ENCODE measurements around the gene SWT1. TPM values are rescaled to one million over a fixed set of nuclear protein-coding genes. Genes with fewer than 3 reads are reported as not detected.
"Not testable (repeated sequence)": the region's sequence is repeated elsewhere in the genome, so short reads cannot be mapped to it uniquely, and the experiment has no call there.

Gene SWT1
- total and polyA plus RNA-seq, 3 experiments from 2014 or later, result 2.3 to 2.7 (median 2.7) TPM

- Histone ChIP-seq H3K27ac (ENCODE audit: low read depth, low read length) (no peak overlapping the region), H3K4me3 (ENCODE audit: low read length) (no peak overlapping the region), H3K27me3 (ENCODE audit: insufficient read depth, low read length, poor library complexity, severe bottlenecking) (no peaks in the 10 kb centered on the region), H3K4me1 (ENCODE audit: insufficient read depth, low read length) (no peaks in the 10 kb centered on the region), H3K36me3 (ENCODE audit: insufficient read depth, low read length) (no peaks in the 10 kb centered on the region), H3K9me3 (ENCODE audit: low read length) (no peaks in the 10 kb centered on the region)
- Mint-ChIP-seq H3K4me3 (no peak overlapping the region), H3K27ac (no peak overlapping the region), H3K9me3 (peaks cover 0 to 5% (median 2%) of the 10 kb centered on the region in 5 donors), H3K27me3 (no peaks in the 10 kb centered on the region), H3K4me1 (no peaks in the 10 kb centered on the region), H3K36me3 (peaks cover 10 to 13% (median 12%) of the 10 kb centered on the region in 3 donors)
- no peak for DNase-seq
- ChIA-PET CTCF (no interaction called here), POLR2A (no interaction called here)
Observed at GRCh38 chr1:185215911-185216310, 58.9 kb downstream of the SWT1 start.

DNA sequence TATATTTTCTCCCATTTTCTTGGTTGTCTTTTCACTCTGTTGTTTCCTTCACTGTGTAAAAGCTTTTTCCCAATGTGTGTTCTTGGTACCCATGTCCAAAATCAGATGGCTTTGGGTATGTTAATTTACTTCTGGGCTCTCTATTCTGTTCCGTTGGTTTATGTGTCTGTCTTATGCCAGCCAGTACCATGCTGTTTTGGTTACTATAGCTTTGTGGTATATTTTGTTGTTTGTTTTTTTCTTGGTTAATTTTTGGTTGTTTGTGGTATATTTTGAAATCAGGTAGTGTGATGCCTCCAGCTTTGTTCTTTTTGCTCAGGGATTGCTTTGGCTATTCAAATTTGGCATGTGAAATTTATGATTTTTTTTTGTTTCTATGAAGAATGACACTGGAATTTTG, 67.2 kb downstream of the SWT1 start:
- H3K4me3 ChIP-seq (ENCODE audit: low read length), result no peak overlapping the region
- H3K27ac ChIP-seq (ENCODE audit: low read depth, low read length), result no peak overlapping the region
- peaks cover 28 to 33% (median 31%) of the 10 kb centered on the region in 3 donors for H3K36me3 Mint-ChIP-seq
- no peaks in the 10 kb centered on the region for H3K27me3 Mint-ChIP-seq
- ChIA-PET POLR2A (no interaction called here), CTCF (no interaction called here)
- H3K4me3 Mint-ChIP-seq, result no peak overlapping the region
- no peaks in the 10 kb centered on the region for H3K4me1 ChIP-seq (ENCODE audit: insufficient read depth, low read length)
- H3K27ac Mint-ChIP-seq, result no peak overlapping the region
- H3K9me3 Mint-ChIP-seq, result no peaks in the 10 kb centered on the region
- no peak for DNase-seq
- H3K27me3 ChIP-seq (ENCODE audit: insufficient read depth, low read length, poor library complexity, severe bottlenecking), result no peaks in the 10 kb centered on the region
- H3K9me3 ChIP-seq (ENCODE audit: low read length), result no peaks in the 10 kb centered on the region
- no peaks in the 10 kb centered on the region for H3K36me3 ChIP-seq (ENCODE audit: insufficient read depth, low read length)
- no peaks in the 10 kb centered on the region for H3K4me1 Mint-ChIP-seq

GRCh38 chr1:185227161-185227560, 70.2 kb downstream of the SWT1 start:
- H3K4me1 Mint-ChIP-seq, result no peaks in the 10 kb centered on the region
- no peaks in the 10 kb centered on the region for H3K4me1 ChIP-seq (ENCODE audit: insufficient read depth, low read length)
- H3K36me3 ChIP-seq (ENCODE audit: insufficient read depth, low read length), result no peaks in the 10 kb centered on the region
- no peaks in the 10 kb centered on the region for H3K9me3 ChIP-seq (ENCODE audit: low read length)
- H3K27ac Mint-ChIP-seq, result no peak overlapping the region
- no peaks in the 10 kb centered on the region for H3K27me3 Mint-ChIP-seq
- ChIA-PET CTCF (no interaction called here), POLR2A (no interaction called here)
- DNase-seq, result no peak
- no peak overlapping the region for H3K4me3 ChIP-seq (ENCODE audit: low read length)
- no peak overlapping the region for H3K27ac ChIP-seq (ENCODE audit: low read depth, low read length)
- H3K9me3 Mint-ChIP-seq, result no peaks in the 10 kb centered on the region
- H3K36me3 Mint-ChIP-seq, result peaks cover 24 to 32% (median 30%) of the 10 kb centered on the region in 3 donors
- H3K27me3 ChIP-seq (ENCODE audit: insufficient read depth, low read length, poor library complexity, severe bottlenecking), result no peaks in the 10 kb centered on the region
- H3K4me3 Mint-ChIP-seq, result no peak overlapping the region

DNA sequence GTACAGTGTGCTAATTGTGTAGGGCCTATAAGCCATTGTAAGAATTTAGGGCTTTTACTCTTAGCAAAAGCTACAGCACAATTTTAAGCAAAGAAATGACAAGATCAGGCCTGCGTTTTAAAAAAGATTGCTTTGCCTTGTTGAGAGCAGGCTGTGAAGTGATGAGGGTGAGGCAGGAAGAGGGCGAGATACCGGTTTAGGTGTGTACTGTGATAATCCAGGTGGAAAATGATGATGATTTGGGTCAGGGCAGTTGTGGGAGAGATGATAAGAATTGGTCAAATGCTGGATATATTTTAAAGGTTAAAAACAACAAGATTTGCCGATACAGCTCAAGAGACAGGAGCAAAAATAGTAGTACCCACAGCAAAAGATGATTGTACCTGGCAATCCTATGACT, 72.0 kb downstream of the SWT1 start:
- no peak overlapping the region for H3K27ac ChIP-seq (ENCODE audit: low read depth, low read length)
- H3K36me3 Mint-ChIP-seq, result peaks cover 14 to 26% (median 15%) of the 10 kb centered on the region in 3 donors
- DNase-seq, result no peak
- H3K27ac Mint-ChIP-seq, result peak overlapping the region in 1 of 8 donors; percentile 16
- no peaks in the 10 kb centered on the region for H3K9me3 Mint-ChIP-seq
- ChIA-PET POLR2A (no interaction called here), CTCF (no interaction called here)
- no peaks in the 10 kb centered on the region for H3K9me3 ChIP-seq (ENCODE audit: low read length)
- H3K36me3 ChIP-seq (ENCODE audit: insufficient read depth, low read length), result no peaks in the 10 kb centered on the region
- H3K4me3 Mint-ChIP-seq, result no peak overlapping the region
- no peaks in the 10 kb centered on the region for H3K27me3 ChIP-seq (ENCODE audit: insufficient read depth, low read length, poor library complexity, severe bottlenecking)
- H3K27me3 Mint-ChIP-seq, result no peaks in the 10 kb centered on the region
- no peaks in the 10 kb centered on the region for H3K4me1 Mint-ChIP-seq
- H3K4me1 ChIP-seq (ENCODE audit: insufficient read depth, low read length), result no peaks in the 10 kb centered on the region
- no peak overlapping the region for H3K4me3 ChIP-seq (ENCODE audit: low read length)

DNA sequence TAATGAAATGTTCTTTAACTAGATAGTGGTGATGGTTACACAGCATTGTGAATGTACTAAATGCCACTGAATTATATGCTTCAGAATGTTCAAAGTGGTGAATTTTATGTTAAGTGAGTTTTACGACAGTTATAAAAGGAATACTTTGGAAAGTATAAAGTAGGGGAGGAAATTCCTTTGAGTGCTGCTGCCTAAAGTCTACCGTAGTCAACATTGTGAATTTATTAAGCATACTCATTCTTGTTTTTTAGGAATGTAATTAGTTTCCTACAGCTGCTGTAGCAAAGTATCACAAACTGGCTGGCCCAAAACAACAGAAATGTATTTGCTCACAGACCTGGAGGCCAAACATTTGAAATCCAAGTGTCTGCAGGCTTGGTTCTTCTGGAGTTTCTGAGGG, 73.0 kb downstream of the SWT1 start:
- peaks cover 5 to 20% (median 8%) of the 10 kb centered on the region in 3 donors for H3K36me3 Mint-ChIP-seq
- ChIA-PET POLR2A (no interaction called here), CTCF (no interaction called here)

DNA sequence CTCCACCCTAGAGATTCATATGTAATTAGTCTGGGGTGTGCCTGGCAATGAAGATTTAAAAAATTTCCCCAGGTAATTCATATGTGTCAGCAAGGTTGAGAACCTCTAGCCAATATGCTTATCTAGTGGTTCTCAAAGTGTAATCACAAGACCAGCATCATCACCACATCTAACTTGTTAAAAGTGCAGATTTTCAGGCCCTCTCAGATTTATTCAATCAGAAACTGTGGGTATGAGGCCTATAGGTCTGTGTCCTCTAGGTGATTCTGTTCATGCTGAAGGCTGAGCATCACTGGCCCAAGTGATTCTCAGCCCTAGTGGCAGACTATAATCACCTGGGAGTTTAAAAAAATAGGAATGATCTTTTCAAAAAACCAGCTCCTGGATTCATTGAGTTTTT, 75.9 kb downstream of the SWT1 start:
- Histone ChIP-seq H3K27ac (ENCODE audit: low read depth, low read length) (no peak overlapping the region), H3K36me3 (ENCODE audit: insufficient read depth, low read length) (no peaks in the 10 kb centered on the region), H3K27me3 (ENCODE audit: insufficient read depth, low read length, poor library complexity, severe bottlenecking) (no peaks in the 10 kb centered on the region), H3K4me1 (ENCODE audit: insufficient read depth, low read length) (no peaks in the 10 kb centered on the region), H3K4me3 (ENCODE audit: low read length) (no peak overlapping the region), H3K9me3 (ENCODE audit: low read length) (no peaks in the 10 kb centered on the region)
- H3K27ac Mint-ChIP-seq, result no peak overlapping the region
- H3K36me3 Mint-ChIP-seq, result peaks cover 4 to 17% (median 5%) of the 10 kb centered on the region in 3 donors
- ChIA-PET CTCF (no interaction called here), POLR2A (no interaction called here)
- H3K9me3 Mint-ChIP-seq, result peaks cover 0 to 2% (median 0%) of the 10 kb centered on the region in 5 donors
- DNase-seq, result no peak
- H3K27me3 Mint-ChIP-seq, result no peaks in the 10 kb centered on the region
- no peak overlapping the region for H3K4me3 Mint-ChIP-seq
- H3K4me1 Mint-ChIP-seq, result no peaks in the 10 kb centered on the region

More for the DNA sequence above, 73.0 kb downstream of the SWT1 start:
- Histone ChIP-seq H3K27ac (ENCODE audit: low read depth, low read length) (no peak overlapping the region), H3K27me3 (ENCODE audit: insufficient read depth, low read length, poor library complexity, severe bottlenecking) (no peaks in the 10 kb centered on the region), H3K4me1 (ENCODE audit: insufficient read depth, low read length) (no peaks in the 10 kb centered on the region), H3K36me3 (ENCODE audit: insufficient read depth, low read length) (no peaks in the 10 kb centered on the region), H3K4me3 (ENCODE audit: low read length) (no peak overlapping the region), H3K9me3 (ENCODE audit: low read length) (no peaks in the 10 kb centered on the region)
- H3K27ac Mint-ChIP-seq, result no peak overlapping the region
- H3K4me1 Mint-ChIP-seq, result no peaks in the 10 kb centered on the region
- no peaks in the 10 kb centered on the region for H3K27me3 Mint-ChIP-seq
- no peak for DNase-seq
- no peaks in the 10 kb centered on the region for H3K9me3 Mint-ChIP-seq
- no peak overlapping the region for H3K4me3 Mint-ChIP-seq

- H3K27me3 Mint-ChIP-seq; DNase-seq; H3K36me3 ChIP-seq (ENCODE audit: insufficient read depth, low read length); H3K4me3 Mint-ChIP-seq; H3K4me3 ChIP-seq (ENCODE audit: low read length); H3K9me3 ChIP-seq (ENCODE audit: low read length); H3K27ac ChIP-seq (ENCODE audit: low read depth, low read length); H3K9me3 Mint-ChIP-seq; H3K27ac Mint-ChIP-seq; H3K27me3 ChIP-seq (ENCODE audit: insufficient read depth, low read length, poor library complexity, severe bottlenecking); POLR2A ChIA-PET; H3K4me1 ChIP-seq (ENCODE audit: insufficient read depth, low read length): not testable (repeated sequence)
- H3K36me3 Mint-ChIP-seq, result peaks cover 0 to 15% (median 2%) of the 10 kb centered on the region in 3 donors
- CTCF ChIA-PET, result interaction anchor here (1.5 kb wide), 1 partner anchor 84 kb away, joined by 3 read pairs; no protein-coding TSS in a partner anchor
- H3K4me1 Mint-ChIP-seq, result peaks cover 6 to 11% (median 10%) of the 10 kb centered on the region in 3 donors
Observed at GRCh38 chr1:185234183-185234582, 77.2 kb downstream of the SWT1 start.

GRCh38 chr1:185237176-185237575, 80.2 kb downstream of the SWT1 start:
- CTCF ChIA-PET, result interaction anchor here (0.8 to 3.5 kb wide), 5 partner anchors 359 to 458 kb away, joined by 3 to 16 read pairs (median 4); no protein-coding TSS in a partner anchor
- H3K4me3 ChIP-seq (ENCODE audit: low read length); H3K9me3 ChIP-seq (ENCODE audit: low read length); H3K27me3 ChIP-seq (ENCODE audit: insufficient read depth, low read length, poor library complexity, severe bottlenecking); H3K36me3 Mint-ChIP-seq; H3K36me3 ChIP-seq (ENCODE audit: insufficient read depth, low read length); H3K27ac ChIP-seq (ENCODE audit: low read depth, low read length); H3K4me1 ChIP-seq (ENCODE audit: insufficient read depth, low read length); POLR2A ChIA-PET; DNase-seq; H3K4me3 Mint-ChIP-seq; H3K27me3 Mint-ChIP-seq; H3K9me3 Mint-ChIP-seq: not testable (repeated sequence)
- H3K4me1 Mint-ChIP-seq, result peaks cover 29 to 36% (median 30%) of the 10 kb centered on the region in 3 donors
- peak overlapping the region in 1 of 8 donors; percentile 29 for H3K27ac Mint-ChIP-seq

Measured in CD8-positive, alpha-beta memory T cell (primary cell).